Natural killer cell (primary cell): ENCODE data around the gene CEACAM3. TPM values are rescaled to one million over a fixed set of nuclear protein-coding genes. Genes with fewer than 3 reads are reported as not detected.
A peak's percentile ranks its signal among the peaks of the same experiment; 100 is the strongest.

ENCODE experiments used
- ATAC-seq, 3 donors: fragments of 150-1000 bp in 2 of 3; fragments of 200-7000 bp in 1 of 3; cut with Tn5 transposase; 1 replicate in 1 of 3; 2 replicates in 2 of 3; pipeline ENCODE4 v1.10.0; 2021; ENCODE audit warnings: mild to moderate bottlenecking in 2 of 3, moderate library complexity in 2 of 3
- DNase-seq, 2 donors: peaks; one replicate each; pipeline versions ENCODE4 v3.0.0 to v3.0.0-alpha.2; 2013 to 2021; ENCODE audit warnings: mixed read lengths in 1 of 2
- H3K27ac ChIP-seq: one replicate; pipeline ENCODE4 v1.5.1; 2013; ENCODE audit warnings: mild to moderate bottlenecking, low read length
- H3K27me3 ChIP-seq: one replicate; pipeline ENCODE4 v1.6.1; 2013; ENCODE audit warnings: low read length; ENCODE audit not compliant: control insufficient read depth, insufficient read depth
- H3K36me3 ChIP-seq: one replicate; pipeline ENCODE4 v1.6.1; 2013; ENCODE audit warnings: low read length; ENCODE audit not compliant: control insufficient read depth, insufficient read depth
- H3K4me1 ChIP-seq: one replicate; pipeline ENCODE4 v1.6.1; 2013; ENCODE audit warnings: low read length; ENCODE audit not compliant: control insufficient read depth, insufficient read depth
- H3K4me3 ChIP-seq: one replicate; pipeline ENCODE4 v1.5.1; 2013; ENCODE audit warnings: low read length
- H3K9me3 ChIP-seq: one replicate; pipeline ENCODE4 v1.6.1; 2013; ENCODE audit warnings: low read length; ENCODE audit not compliant: control insufficient read depth, insufficient read depth
- H3K27ac Mint-ChIP-seq, 2 donors: one replicate each; pipeline ENCODE4 v1.8.0; 2022; ENCODE audit warnings: mild to moderate bottlenecking in 2 of 2, mixed read lengths in 2 of 2, moderate library complexity in 1 of 2
- H3K27me3 Mint-ChIP-seq, 2 donors: one replicate each; pipeline ENCODE4 v1.8.0; 2022; ENCODE audit warnings: low read depth in 2 of 2, mixed read lengths in 2 of 2
- H3K36me3 Mint-ChIP-seq: one replicate; pipeline ENCODE4 v1.8.0; 2022; ENCODE audit warnings: mixed read lengths
- H3K4me1 Mint-ChIP-seq, 2 donors: one replicate each; pipeline ENCODE4 v1.8.0; 2022; ENCODE audit warnings: mixed read lengths in 2 of 2
- H3K4me3 Mint-ChIP-seq: one replicate; pipeline ENCODE4 v1.8.0; 2022; ENCODE audit warnings: mild to moderate bottlenecking, moderate library complexity, mixed read lengths
- H3K9me3 Mint-ChIP-seq, 2 donors: one replicate each; pipeline ENCODE4 v1.8.0; 2022; ENCODE audit warnings: mixed read lengths in 2 of 2
- CTCF ChIP-seq: fragments of 200-600 bp; IDR thresholded peaks from one replicate; pipeline ENCODE4 v1.8.0; 2022; ENCODE audit warnings: antibody characterized with exemption
- WGBS: methylation state at CpG from one replicate; pipeline ENCODE4 v1.1.7; 2013; ENCODE audit warnings: missing lambda C conversion rate; ENCODE audit not compliant: insufficient coverage; 5-methylcytosine and 5-hydroxymethylcytosine counted together
- intact Hi-C: fragments of 100-400 bp; cut with micrococcal nuclease; formaldehyde crosslinking; loops from one replicate; pipeline ENCODE4 v1.14.2; 2022
- total RNA-seq, 4 donors: library from RNA; stranded (reverse); fragments of 120-200 nt in 1 of 4; gene quantifications; one replicate each; pipeline versions ENCODE4 v1.2.3 to v1.2.4, GENCODE V29; 2013 to 2022

The CEACAM3 gene
- total RNA-seq, 3 donors from 2014 or later (not counting 1 experiment from before 2014, with no cell fraction given) = 1.3 to 1.7 TPM; not detected in 1

DNA sequence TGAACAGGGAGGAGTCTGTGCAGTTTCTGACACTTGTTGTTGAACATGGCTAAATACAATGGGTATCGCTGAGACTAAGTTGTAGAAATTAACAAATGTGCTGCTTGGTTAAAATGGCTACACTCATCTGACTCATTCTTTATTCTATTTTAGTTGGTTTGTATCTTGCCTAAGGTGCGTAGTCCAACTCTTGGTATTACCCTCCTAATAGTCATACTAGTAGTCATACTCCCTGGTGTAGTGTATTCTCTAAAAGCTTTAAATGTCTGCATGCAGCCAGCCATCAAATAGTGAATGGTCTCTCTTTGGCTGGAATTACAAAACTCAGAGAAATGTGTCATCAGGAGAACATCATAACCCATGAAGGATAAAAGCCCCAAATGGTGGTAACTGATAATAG, 25.0 kb upstream of the CEACAM3 start:
- H3K27ac Mint-ChIP-seq = no peak overlapping the region
- no peaks in the 10 kb centered on the region for H3K9me3 Mint-ChIP-seq
- H3K4me1 ChIP-seq = peaks cover 6% of the 10 kb centered on the region
- intact Hi-C loops = no loop called here
- H3K27ac ChIP-seq = no peak overlapping the region
- WGBS = no CpG with 5 or more reads among the region's 2 CpGs
- peaks cover 20 to 26% of the 10 kb centered on the region in 2 donors for H3K27me3 Mint-ChIP-seq
- TF ChIP-seq CTCF = no peak
- H3K9me3 ChIP-seq = no peaks in the 10 kb centered on the region
- H3K36me3 ChIP-seq = no peaks in the 10 kb centered on the region
- H3K27me3 ChIP-seq = no peaks in the 10 kb centered on the region
- DNase-seq (no peak), ATAC-seq (no peak)
- no peak overlapping the region for H3K4me3 ChIP-seq
- no peaks in the 10 kb centered on the region for H3K36me3 Mint-ChIP-seq
- H3K4me1 Mint-ChIP-seq = no peaks in the 10 kb centered on the region
- H3K4me3 Mint-ChIP-seq = no peak overlapping the region

- DNase-seq (peak in 1 of 2 donors; percentile 81), ATAC-seq (no peak)
- Histone ChIP-seq H3K9me3 (no peaks in the 10 kb centered on the region), H3K36me3 (no peaks in the 10 kb centered on the region), H3K27ac (no peak overlapping the region), H3K4me3 (no peak overlapping the region), H3K4me1 (peaks cover 6% of the 10 kb centered on the region), H3K27me3 (peaks cover 2% of the 10 kb centered on the region)
- H3K4me1 Mint-ChIP-seq = no peaks in the 10 kb centered on the region
- peaks cover 20 to 37% of the 10 kb centered on the region in 2 donors for H3K27me3 Mint-ChIP-seq
- H3K27ac Mint-ChIP-seq = no peak overlapping the region
- WGBS = 30% methylated on average over 6 of the region's 6 CpGs
- H3K4me3 Mint-ChIP-seq = no peak overlapping the region
- TF ChIP-seq CTCF = no peak
- intact Hi-C loops = no loop called here
- H3K36me3 Mint-ChIP-seq = no peaks in the 10 kb centered on the region
- no peaks in the 10 kb centered on the region for H3K9me3 Mint-ChIP-seq
These were observed 21.8 kb upstream of the CEACAM3 start for GRCh38 chr19:41774515-41774980.

- H3K27me3 ChIP-seq = peaks cover 2% of the 10 kb centered on the region
- H3K27ac ChIP-seq = no peak overlapping the region
- intact Hi-C loops = no loop called here
These were observed 19.7 kb upstream of the CEACAM3 start for GRCh38 chr19:41776700-41777099.

More at GRCh38 chr19:41776700-41777099, 19.7 kb upstream of the CEACAM3 start:
- no peaks in the 10 kb centered on the region for H3K9me3 ChIP-seq
- TF ChIP-seq CTCF = no peak
- peaks cover 6% of the 10 kb centered on the region for H3K4me1 ChIP-seq
- H3K4me3 ChIP-seq = no peak overlapping the region
- no peak overlapping the region for H3K27ac Mint-ChIP-seq
- WGBS = 92% methylated on average over 2 of the region's 2 CpGs
- ATAC-seq = no peak
- no peaks in the 10 kb centered on the region for H3K36me3 Mint-ChIP-seq
- no peaks in the 10 kb centered on the region for H3K36me3 ChIP-seq
- no peak overlapping the region for H3K4me3 Mint-ChIP-seq
- H3K4me1 Mint-ChIP-seq = no peaks in the 10 kb centered on the region
- peaks cover 32 to 54% of the 10 kb centered on the region in 2 donors for H3K27me3 Mint-ChIP-seq
- H3K9me3 Mint-ChIP-seq = no peaks in the 10 kb centered on the region
- no peak for DNase-seq
